Activated naive CD4-positive, alpha-beta T cell treated with anti-CD3 and anti-CD28 coated beads, Interleukin-2, amount 50 U/mL, for 16 hours (primary cell): ENCODE results near the gene FADS2.

Experiments
- DNase-seq: peaks from one replicate; pipeline ENCODE4 v3.0.0-alpha.2; 2020

The FADS2 gene

DNA sequence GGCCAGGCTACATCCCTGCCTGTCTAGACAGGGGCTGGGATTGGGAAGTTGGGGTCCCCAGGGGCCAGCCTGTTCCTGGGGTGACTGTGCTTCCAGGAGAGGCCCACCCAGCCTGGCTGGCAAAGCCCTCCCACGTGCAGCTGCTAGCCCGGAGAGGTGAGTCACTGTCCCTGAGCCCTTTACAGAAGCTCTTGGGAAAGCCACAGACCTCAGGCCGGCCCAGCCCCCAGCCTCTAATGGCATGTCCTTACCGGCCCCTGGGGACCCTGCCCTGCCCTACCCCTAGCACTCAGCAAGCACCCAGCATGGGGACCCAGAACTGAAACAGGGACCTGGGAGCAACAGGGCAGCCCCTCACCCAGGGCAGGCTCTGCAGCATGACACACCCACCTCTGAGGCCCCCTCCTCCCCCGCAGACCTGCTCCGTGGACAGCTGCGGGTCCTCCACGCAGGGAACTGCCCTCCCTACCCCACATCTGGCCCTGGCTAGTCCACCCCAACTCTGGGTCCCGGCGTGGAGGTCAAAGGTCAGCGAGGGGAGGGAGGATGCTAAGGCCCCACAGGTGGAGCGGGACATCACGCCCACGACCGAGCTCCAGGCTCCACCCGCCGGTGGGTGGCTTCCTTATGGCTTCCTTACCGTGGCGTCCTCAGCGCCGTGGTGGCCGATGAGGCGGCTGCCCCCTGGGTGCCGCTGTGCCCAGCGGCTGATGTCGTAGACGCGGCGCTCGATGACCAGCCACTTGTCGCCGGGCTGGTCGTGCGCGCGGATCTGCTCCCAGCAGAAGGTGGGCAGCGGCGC is 62.6 kb downstream of the FADS2 start:
- peak; percentile 35 for DNase-seq

DNA sequence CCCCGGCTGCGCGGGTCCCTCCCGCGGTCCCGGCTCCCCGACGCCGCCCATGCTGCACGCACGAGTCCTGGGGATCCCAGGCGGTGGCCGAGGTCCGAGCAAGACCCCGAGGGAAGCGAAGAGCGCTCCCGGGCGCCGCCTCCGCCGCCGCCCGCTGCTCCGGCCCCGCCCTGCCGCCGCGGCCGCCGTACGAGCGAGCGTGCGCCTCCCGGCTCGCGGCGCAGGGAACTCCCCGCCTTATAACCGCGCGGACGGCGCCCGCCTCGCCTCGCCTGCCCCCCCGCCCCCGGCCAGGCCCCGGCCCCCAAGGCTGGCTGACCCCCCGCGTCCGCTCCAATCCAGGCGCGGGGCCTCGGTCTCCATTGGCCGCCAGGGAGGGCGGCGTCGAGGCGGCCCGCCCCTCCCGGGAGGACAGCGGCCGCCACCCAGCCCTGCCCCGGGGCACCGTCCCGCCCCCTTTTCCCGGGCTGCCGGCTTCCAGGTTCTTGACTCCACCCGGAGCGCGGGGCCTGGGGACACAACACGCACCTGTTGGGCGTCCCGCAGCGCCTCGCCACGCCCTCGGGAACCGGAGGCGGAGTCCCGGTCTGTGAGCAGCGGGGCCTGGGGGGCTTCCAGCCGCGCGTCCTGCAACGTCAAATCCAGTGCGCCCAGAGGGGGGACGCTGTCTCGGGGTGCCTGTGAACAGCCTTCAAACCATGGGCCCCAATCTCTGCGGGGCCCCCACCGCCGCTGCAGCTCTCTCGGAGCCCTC is 63.4 kb downstream of the FADS2 start, which contains the start of gene FADS3:
TSS of gene FADS3 (minus strand) at position 215 of the 754 bp plus-strand sequence. CDS start at position 51, 164 bp downstream.
- peak; percentile 58 for DNase-seq

DNA sequence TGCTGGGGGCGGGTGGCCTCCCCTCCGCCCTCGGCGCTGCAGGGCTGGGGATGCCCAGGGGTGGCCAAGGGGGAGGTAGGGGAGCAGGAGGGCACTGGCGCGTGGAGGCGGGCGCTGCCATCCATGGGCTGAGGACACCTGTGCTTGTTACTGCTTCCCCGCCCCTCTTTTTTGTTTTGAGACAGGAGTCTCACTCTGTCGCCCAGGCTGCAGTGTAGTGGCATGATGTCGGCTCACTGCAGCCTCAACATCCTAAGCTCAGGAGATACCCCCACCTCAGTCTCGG is 63.9 kb downstream of the FADS2 start:
- no peak for DNase-seq

DNA sequence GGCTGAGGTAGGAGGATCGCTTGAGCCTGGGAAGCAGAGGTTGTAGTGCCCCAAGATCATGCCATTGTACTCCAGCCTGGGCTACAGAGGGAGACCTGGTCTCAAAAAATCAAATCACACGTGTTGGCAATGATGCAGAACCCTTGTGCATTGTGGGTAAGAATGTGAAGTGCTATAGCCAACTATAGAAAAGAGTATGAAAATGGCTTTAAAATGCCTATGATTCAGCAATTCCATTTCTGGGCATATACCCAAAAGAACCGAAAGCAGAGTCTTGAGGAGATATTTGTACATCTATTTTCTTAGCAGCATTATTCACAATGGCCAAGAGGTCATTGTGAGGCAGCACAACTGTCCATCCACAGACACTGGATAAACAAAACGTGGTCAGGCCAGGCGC is 65.9 kb downstream of the FADS2 start:
- no peak for DNase-seq

DNA sequence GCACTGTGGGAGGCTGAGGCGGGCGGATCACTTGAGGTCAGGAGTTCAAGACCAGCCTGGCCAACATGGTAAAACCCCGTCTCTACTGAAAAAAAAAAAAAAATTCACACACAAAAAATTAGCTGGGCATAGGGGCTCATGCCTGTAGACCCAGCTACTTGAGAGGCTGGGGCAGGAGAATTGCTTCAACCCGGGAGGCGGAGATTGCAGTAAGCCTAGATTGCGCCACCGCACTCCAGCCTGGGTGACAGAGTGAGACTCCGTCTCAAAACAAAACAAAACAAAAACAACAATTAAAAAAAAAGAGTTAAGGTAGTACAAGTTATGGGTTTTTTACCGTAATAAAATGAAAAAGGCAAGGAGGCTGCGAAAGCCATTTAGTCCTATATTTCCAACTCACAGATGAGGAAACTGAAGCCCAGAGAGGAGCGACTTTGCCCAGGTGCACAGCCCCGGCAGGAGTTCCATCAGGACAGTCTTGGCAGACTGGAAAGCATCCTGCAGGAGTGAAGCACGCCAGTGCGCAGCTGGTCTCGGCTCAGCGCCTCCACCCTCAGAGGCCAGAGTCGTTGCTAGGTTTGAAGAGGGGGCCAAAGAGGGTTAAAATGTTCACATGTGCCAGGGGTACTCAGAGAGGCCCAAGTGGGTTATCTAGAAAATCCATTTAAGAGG is 67.1 kb downstream of the FADS2 start:
- DNase-seq, result no peak

DNA sequence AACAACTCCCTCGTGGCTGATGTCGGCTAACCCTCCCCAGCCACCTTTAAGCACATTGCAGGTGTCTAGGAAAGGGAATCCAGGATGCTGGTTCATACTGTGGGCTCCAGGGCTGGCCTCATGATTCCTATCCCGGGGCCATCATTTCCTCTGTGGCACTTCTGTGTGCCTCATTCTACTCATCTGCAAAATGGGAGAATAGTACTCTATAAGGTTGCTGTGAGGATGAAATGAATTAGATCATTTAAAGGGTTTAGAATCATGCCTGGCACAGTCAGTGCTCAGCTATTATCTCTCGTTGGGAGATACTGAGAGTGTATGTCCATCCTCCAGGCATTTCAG is 67.6 kb downstream of the FADS2 start:
- DNase-seq, result no peak

DNA sequence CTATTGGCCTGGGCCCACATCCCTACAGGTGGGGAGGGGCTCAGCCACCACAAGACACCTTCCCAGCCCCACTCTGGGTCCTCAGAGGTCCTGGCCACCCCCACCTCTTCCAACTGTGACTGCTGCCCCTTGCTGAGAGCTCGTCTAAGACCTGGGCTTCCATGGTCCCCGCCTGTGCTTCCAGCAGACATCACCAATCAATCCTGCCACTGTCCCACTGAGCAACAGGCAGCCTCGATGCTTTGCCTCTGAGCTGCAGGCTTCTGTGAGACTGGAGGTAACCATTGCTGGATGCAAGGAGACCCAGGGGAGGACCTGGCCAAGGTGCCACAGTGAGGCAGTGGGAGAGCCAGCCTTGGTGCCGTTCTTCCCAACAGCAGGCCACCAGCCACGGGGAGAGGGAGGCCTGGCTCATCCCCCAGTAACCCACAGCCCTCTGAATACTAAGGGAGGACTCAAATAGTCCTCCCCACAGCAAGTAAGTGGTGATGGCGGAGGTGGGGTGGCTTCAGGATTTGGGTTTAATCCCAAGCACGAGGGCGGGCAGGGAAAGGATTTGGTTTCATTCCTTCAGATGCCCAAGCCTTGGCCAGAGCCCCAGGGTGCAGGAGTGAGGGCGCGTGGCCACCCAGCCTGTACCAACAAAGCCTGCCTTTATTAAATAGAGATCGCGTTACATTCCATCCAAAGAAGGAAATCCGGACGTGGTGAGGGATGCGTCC is 68.7 kb downstream of the FADS2 start:
- DNase-seq, result no peak

DNA sequence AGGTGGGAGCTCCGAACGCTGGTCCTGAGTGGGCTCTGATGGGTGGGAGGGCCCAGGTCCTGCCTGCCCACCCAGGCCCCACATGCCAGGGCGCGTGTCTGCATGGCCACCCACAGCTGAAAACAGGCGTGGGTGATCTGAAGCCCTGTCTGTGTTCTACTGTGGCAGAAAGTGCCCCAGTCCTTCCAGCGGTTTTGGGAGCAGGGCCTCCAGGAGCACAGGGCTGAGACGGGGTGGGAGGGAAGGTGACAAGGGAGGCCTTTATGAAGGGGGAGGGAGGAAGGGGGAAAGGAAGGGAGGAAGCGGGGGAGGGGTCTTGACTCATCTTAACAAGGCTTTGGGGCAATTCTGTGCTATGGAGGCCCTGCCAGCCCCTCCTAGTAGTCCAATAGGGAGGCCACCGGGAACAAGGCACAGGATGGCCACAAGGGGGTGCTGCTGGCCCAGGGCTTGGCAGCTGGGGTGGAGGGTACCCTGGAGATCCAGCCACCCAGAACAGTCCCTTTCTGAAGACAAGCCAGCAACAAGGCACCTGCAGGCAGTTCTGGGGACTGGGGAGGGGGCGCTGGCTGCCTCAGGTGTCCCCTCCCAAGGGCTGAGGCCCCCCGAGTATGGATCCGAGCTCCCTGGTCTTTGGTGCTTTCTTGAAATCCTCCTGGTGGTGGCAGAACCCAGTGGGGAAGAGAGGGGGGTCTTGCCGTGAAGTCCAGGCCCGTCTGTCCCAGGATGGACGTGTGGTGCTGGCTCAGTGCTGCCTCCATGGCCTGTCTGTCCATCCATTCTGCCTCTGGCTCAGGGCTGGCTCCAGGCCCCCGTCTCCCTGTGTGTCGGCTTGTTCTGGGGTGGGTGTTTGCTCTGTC is 69.5 kb downstream of the FADS2 start:
- DNase-seq, result peak; percentile 81

DNA sequence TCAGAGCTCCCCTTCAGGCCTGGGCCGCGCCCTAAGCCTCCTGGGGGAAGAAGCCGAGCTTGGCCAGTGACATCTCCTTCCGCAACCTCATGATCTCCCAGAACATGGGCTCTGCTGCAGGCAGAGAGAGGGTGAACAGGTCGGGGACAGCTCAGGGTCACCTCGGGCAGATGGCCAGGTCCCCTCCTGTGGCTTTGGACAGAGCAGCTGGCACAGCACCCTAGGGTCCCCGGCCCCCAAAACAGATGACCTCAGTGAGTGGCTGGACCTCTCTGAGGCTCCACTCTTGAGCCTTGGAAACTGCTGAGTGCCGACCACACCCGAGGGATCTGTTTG is 70.1 kb downstream of the FADS2 start:
- DNase-seq, result no peak

DNA sequence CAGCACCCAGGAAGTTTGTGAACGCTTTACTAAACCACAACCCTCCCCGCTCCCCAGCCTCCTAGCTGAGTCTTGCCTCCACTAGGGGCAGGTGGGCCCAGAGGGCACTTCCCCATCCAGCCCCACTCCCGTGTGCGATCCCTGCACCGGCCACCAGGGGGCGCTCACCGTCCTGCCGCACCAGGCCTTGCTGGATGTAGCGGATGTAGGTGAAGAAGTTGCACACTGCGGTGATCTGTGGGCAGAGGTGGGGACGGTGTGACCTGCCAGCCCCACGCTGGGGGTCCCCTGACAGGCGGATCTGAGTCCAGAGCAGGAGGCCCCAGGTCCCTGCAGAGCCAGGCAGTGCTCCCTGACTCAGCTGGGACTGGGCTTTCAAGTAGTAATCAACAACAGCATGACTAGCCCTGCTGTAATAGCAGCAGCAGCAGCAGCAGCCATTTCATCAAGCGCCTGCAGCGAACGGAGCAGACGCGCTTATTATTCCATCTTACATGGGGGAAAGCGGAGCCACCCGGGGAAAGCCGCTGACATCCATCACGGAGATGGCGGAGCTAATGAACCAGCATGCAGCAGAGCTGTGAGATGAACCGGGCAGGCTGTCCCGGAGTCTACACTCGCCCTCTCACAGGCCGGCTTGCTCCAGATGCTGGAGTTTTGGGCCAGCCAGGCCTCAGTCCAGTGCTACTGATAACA is 71.2 kb downstream of the FADS2 start:
- peak; percentile 91 for DNase-seq

DNA sequence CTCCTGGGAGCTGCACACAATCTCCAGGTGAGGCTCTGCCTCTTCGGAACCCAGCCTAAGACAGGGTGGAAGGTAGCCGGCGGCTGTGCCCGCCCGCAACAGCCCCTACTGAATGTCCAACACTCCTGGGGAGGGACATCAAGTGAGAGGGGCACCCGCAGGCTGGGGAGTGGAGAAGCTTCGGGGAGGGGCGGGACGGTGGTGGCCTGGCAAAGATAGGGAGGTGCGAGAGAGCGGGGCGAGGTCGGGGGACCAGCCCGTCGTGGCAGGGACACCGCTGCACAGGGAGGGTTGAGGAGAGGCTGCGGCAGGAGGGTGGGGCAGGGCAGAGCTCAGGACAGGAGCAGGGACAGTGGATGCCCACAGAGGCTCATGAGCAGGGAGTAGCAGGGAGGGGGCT is 72.2 kb downstream of the FADS2 start:
- DNase-seq, result no peak

DNA sequence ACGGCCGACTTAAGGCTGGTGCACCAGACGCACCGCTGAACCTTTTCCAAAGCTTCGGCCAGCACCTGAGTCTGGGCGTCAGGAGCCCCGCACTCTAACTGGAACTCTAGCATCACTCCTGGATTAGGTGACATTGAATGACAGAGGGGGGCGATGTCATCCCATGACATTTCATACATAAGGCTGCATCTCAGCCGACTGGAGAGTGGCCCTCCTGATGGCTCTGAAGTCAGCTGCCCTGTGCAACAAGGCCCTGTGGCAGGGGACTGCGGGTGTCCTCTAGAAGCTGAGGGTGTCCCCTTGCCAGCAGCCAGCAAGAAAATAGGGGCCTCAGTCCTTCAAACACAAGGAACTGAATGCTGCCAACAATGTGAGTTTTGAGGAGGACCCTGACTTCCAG is 73.3 kb downstream of the FADS2 start:
- DNase-seq, result no peak

DNA sequence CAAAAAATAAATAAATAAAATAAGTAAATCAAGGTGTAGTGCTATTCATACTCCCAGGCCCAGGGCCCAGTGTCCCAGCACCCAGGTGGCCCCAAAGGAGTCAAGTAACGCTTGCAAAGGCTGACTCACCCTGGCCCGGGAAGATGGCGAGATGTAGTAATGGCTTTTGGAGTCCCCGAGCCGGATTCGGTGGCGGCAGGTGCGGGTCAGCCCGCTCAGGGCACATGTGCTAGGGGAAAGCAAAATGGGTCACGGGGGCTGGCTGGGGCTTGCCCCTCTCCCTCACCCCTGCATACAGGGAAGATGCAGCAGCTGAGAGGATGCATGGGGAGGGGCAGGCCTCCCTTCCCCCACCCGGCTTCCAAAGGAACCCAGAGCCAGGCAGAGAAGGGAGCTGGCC is 74.2 kb downstream of the FADS2 start:
- DNase-seq, result no peak

DNA sequence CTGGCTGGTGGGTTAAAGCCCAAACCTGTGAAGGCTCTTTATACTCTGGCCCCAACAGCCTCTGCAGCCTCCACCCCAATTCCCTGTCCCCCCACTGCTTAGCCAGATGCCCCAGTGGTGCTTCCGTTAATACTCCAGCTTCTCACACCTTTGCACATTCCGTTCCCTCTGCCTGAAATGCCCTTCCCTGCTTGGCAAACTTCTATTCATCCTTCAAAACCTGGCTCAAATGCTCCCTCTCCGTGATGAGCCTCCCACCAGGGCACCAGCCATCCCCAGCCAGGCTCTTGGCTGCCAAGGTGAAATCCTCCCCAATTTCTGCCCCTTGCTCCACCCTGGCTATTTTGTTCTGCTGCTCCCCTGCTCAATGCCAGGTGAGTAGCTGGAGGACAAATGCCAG is 75.7 kb downstream of the FADS2 start:
- no peak for DNase-seq

DNA sequence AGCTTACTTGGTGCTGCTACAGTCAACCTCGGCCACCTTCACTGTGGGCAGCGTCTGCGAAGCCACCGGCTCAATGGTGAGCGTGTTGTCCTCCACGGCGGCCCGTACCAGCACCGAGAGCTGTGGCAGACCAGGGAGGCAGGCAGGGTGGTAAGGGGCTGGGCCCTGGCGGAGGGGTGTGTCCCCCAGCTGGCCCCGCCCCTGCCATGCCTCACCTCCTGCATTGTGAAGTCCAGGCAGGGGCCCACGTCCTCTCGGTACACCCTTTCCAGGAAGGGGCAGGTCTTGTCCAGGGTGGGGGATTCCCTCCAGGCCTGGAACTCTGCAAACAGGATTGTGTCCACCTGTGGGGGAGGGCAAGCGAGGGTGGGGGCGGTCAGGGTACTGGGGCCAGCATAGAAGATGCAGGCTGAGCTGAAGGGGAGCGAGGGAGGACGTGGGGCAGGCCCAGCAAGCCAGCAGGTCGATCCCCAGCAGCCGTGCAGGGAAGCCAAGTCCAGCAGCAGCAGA is 76.5 kb downstream of the FADS2 start:
- DNase-seq, result no peak

DNA sequence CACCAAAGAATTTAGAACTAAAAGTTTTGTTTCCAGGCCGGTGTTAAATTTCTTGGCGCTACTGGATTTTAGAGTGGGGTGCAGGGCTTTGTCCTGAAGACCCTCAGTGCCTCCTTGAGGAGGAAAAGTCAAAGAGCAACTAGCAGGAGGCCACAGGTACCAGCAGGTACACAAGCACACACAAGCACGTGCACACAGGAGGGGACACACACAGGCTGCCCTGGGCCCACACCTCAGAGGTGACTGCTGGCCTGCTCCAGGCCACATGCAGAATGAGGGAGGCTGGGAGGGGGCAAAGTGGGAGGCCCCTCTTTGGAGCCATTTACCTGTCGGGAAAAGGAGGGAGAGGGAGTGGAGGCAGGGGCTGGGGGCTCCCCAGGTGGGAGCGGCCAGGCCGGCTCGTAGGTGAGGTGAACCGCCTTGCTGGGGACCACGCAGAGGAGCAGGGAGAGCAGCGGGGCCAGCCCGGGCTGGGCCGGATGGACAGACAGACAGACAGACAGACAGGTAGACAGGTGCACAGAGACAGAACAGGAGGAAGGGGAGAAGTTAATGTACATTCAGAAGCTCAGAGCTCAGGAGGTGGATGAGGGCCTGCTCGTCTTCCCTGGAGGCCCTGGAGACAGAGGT is 77.1 kb downstream of the FADS2 start:
- no peak for DNase-seq

DNA sequence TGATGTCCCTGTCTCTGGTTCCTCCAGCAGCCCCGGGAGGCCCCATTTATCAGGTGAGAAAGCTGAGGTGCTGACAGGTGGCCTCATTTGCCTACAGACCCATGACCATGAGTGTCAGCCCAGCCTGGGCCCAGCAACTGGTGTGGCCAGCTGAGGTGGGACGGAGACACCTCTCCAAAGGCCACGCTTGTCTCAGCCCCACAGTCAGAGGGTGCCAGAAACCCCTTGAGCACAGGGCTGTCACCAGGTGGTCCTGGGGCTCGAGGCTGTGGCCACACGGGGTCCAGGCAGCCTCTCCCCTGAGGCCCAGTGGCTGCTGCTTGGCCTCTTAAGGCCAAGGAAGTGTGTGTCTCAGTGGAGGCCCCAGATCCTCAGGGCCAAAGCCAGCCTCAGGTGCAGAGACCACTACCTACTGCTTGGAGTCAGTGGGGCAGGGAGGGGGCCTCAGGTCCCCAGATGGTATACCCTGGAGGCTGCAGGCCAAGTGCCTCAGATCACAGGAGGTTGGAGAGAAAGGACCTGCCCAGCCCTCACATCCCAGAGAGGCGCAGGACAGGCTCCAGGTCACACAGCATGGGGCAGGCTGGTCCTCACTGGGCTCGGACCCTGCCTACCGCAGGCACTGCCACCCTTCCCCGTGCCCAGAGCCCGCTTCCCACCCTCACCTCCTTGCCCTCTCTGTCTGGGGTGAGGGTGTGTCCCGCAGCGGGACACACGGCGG is 77.9 kb downstream of the FADS2 start:
- DNase-seq, result no peak

DNA sequence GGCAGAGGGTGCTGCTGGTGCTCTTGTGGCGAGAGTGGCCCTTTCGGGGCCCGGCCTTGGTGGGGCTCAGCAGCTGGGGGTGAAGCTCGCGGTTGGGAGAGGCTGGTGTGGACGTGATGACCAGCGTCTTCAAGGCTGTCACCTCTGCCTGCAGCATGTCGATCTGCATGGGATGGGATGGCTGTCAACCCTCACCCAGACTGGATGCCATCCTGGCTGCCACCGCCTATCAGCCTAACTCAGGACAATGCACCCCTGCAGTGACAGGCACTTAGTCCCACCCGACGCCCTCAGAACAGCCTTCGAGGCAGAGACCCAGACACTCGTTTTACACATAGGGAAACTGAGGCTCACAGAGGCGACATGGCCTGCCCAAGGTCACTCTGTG is 78.4 kb downstream of the FADS2 start:
- DNase-seq, result no peak

DNA sequence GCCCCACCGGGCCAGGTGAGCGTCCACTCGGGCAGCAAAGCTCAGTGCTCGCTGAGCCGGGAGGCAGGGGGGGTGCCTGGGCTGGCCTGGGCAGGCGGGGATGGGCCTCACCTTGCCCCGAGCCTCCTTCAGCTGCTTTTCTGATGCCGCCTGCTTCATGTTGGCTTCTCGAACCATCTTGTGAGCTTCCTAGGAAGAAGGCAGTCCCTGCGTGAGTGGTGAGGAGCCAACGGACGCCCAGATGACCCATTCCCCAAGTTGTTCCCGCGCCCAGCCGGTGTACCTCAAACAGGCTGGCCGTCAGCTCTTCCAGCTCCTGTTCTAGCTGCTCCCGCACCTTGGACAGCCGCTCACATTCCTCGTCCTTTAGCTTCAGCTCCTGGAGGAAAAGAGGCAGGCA is 79.2 kb downstream of the FADS2 start:
- no peak for DNase-seq

DNA sequence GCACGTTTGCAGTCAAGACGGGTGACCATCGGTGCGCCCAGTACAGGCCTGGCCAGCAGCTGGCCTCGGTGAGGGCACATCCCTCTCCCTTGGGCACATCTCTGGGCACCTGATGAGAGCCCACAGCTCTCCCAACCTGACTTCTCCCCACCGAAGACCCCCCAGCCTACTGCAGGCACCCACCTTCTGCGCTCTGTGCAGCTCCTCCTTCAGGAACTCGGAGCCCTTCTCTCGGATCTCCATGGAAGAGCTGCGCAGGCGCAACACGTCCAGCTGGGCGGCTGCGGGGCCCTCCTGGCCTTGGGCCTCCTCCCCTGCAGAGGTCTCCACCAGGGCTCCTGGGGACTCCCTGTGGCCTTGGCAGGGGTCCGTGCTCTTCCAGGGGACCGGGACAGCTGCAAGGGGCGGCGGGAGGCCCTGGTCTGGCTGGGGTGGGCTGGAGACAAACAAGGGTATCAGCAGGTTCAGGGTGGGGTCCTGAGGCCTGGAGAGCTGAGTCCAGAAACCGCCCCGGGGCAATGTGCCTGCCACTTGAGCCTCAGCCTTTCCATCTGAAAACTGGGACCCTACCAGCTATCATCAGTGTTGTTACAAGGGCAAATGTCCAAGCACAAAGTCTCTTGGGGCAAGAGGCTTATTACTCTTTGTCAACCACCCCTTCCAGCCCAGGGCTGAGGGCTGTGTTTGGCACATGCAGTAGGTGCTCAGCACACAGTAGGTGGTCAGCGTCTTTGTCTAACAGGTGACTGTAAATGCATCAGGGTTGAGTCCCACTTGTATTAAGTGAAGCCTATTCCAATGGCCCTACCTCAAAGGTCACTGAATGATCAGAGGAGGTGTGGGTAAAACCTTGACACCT is 80.0 kb downstream of the FADS2 start:
- DNase-seq, result no peak
